ENCODE results near the gene ZRANB3.

- TF ChIP-seq POLR2A (IDR thresholded peaks at IDR 0.05; ENCODE audit: low read length): no peak
- no peak for TF ChIP-seq GATA1 (IDR thresholded peaks at IDR 0.05; ENCODE audit: low read depth, low read length)
These were observed 368.6 kb downstream of the ZRANB3 start for GRCh38 chr2:135162377-135162776.
